C4-2B (cell line): ENCODE results near the gene SCN1B.

Experiments
- CTCF ChIP-seq: fragments of 450-650 bp; conservative IDR thresholded peaks from 2 replicates; pipeline ENCODE4 v1.5.1; 2017; ENCODE audit warnings: mild to moderate bottlenecking
- ZFX ChIP-seq: fragments of 450-650 bp; IDR thresholded peaks from 2 replicates; pipeline ENCODE4 v1.6.1; 2017

GRCh38 chr19:35043906-35044305, 13.6 kb downstream of the SCN1B start:
- TF ChIP-seq CTCF = no peak
- no peak for TF ChIP-seq ZFX
